ENCODE results near the gene FARP1.

DNA sequence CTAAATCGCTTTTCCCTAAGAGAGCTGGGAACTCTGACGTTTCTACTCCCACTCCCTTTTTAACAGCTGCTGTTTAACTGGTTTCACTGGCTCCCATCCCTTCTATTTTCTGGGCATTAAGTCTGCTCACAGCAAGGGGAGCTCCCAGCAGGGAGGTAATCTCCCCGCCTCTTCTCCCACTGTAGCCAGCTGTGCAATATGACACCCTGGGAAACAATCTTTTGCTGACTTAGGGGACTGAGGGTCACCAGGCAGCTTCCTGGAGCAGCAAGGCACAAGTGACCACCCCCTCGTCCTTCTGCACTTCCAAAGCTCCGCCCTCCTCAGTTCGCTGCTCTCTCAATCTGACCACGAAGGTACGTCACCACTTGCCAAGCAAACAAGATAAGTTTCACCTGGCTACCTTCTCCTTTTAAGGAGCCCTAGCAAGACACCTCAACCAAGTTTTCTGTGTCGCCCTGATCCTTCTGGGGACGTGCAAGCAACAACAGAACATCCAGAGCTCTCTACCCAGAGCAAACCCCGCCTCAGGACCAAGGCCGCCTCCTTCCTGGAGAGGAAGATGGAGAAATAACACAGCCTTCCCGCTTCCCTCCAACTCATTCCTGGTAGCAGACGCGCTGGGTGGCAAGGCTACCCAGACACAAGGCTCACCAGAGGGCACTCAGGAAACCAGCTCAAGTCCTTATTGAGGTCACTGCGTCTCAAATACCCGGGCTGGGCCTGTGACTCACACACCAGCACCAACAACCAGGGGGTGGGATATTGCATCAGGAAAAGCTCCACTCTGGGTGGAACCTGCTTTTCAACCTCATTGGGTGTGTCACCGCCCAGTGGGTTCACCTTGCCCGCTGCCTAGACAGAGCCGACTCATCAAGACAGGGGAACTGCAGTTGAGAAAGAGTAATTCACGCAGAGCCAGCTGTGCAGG lies 341.7 kb downstream of the FARP1 start:
- TF ChIP-seq EZH2 (IDR thresholded peaks at IDR 0.05) (no peak), POLR2AphosphoS5 (IDR thresholded peaks at IDR 0.05; ENCODE audit: borderline replicate concordance, low read depth, low read length) (no peak)

Data from SK-N-MC (cell line).